Measurements from ENCODE around the gene PRRC2A.
"Not testable (repeated sequence)": the region's sequence is repeated elsewhere in the genome, so short reads cannot be mapped to it uniquely, and the experiment has no call there.

The PRRC2A gene

DNA sequence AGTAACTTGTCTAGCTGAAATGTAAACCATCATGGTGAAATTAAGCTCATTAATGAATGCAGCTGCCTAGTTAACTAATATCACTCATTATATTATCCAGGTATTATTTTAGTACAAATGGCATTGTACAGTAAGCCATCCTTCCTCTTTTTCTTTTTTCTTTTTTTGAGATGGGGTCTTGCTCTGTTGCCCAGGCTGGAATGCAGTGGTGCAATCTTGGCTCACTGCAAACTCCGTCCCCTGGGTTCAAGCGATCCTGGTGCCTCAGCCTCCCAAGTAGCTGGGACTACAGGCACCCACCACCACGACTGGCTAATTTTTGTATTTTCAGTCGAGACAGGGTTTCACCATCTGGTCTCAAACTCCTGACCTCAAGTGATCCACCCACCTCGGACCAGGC is 29.8 kb upstream of the PRRC2A start:
- H3K4me1 ChIP-seq (ENCODE audit: control insufficient read depth, insufficient read depth, low read length); POLR2A ChIA-PET; H3K9me3 ChIP-seq (ENCODE audit: control insufficient read depth, insufficient read depth, low read depth, low read length); H3K4me3 ChIP-seq (ENCODE audit: low read depth, low read length); H3K36me3 ChIP-seq (ENCODE audit: control insufficient read depth in 2 of 2, insufficient read depth in 1 of 2, low read length in 2 of 2); H3K27ac ChIP-seq (ENCODE audit: extremely low read depth, low read depth, low read length): not testable (repeated sequence)
- TF ChIP-seq ZNF121 (tag by site-specific recombination; IDR thresholded peaks at IDR 0.05): peak; percentile 83
- CTCF ChIA-PET: interaction anchor here (0.8 to 18.7 kb wide), 5 partner anchors 7 to 197 kb away, joined by 3 to 518 read pairs (median 5); partner anchors contain the start of genes ATP6V1G2 and NCR3

DNA sequence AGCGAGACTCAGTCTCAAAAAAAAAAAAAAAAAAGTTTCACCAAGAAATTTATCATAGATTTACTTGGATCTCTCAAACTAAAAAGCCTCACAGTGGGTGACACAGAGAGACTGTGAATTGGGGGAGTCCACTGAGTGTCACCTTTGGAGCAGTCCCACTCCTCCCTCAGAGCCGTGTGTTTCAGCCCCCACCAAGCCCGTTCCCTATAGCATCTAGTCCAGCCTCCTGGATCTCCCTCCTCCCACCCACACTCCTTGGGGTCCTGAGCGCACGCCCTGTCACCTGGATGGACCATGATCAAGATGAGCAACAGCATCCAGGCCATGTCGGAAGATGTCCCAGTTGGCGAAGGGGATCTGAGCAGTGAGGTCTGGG is 28.1 kb upstream of the PRRC2A start:
- Histone ChIP-seq H3K36me3 (ENCODE audit: control insufficient read depth in 2 of 2, insufficient read depth in 1 of 2, low read length in 2 of 2) (no peaks in the 10 kb centered on the region), H3K27ac (ENCODE audit: extremely low read depth, low read depth, low read length) (no peak overlapping the region), H3K9me3 (ENCODE audit: control insufficient read depth, insufficient read depth, low read depth, low read length) (no peaks in the 10 kb centered on the region), H3K4me1 (ENCODE audit: control insufficient read depth, insufficient read depth, low read length) (no peaks in the 10 kb centered on the region), H3K4me3 (ENCODE audit: low read depth, low read length) (no peak overlapping the region)
- ChIA-PET POLR2A (interaction anchor here (1.3 to 2.0 kb wide), 2 partner anchors 12 to 50 kb away, joined by 3 to 7 read pairs; partner anchors contain the start of gene DDX39B), CTCF (interaction anchor here (1.8 to 12.8 kb wide), 3 partner anchors 10 to 47 kb away, joined by 4 to 518 read pairs (median 431); partner anchors contain the start of genes ATP6V1G2, DDX39B, LST1 and LTB)
- TF ChIP-seq ZNF175 (tag by site-specific recombination; IDR thresholded peaks at IDR 0.05): no peak
- TF ChIP-seq ZNF626 (tag by site-specific recombination; IDR thresholded peaks at IDR 0.05): no peak
- TF ChIP-seq ZNF707 (tag by site-specific recombination; IDR thresholded peaks at IDR 0.05): no peak
- TF ChIP-seq REPIN1 (tag by site-specific recombination; IDR thresholded peaks at IDR 0.05; ENCODE audit: low read depth): no peak
- TF ChIP-seq ZNF211 (tag by site-specific recombination; IDR thresholded peaks at IDR 0.05; ENCODE audit: low read depth): no peak

DNA sequence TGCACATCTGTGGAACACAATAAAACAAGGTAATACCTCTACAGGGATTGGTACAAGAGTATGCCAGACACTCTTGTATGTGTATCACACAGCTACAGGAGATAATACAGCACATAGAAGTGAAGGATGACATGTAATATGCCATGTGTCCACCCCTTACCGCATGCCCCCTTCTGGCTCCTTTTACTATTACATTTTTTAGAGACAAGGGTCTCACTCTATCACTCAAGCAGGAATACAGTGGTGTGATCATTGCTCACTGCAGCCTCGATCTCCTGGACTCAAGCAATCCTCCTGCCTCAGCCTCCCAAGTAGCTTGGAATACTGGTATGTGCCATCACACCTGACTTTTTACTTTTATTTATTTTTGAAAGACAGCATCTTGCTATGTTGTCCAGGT is 23.5 kb upstream of the PRRC2A start:
- no peaks in the 10 kb centered on the region for H3K36me3 ChIP-seq (ENCODE audit: control insufficient read depth in 2 of 2, insufficient read depth in 1 of 2, low read length in 2 of 2)
- ChIA-PET POLR2A (interaction anchor here (1.1 to 1.3 kb wide), 2 partner anchors 50 to 55 kb away, joined by 3 to 5 read pairs; partner anchors contain the start of genes ATP6V1G2 and NFKBIL1), CTCF (interaction anchor here (0.5 to 12.8 kb wide), 25 partner anchors 11 to 1167 kb away, joined by 3 to 518 read pairs (median 7); partner anchors contain the start of genes ATP6V1G2, DDX39B, LST1 and LTA)
- no peaks in the 10 kb centered on the region for H3K4me1 ChIP-seq (ENCODE audit: control insufficient read depth, insufficient read depth, low read length)
- H3K27ac ChIP-seq (ENCODE audit: extremely low read depth, low read depth, low read length): no peak overlapping the region
- H3K9me3 ChIP-seq (ENCODE audit: control insufficient read depth, insufficient read depth, low read depth, low read length): no peaks in the 10 kb centered on the region
- no peak for TF ChIP-seq WT1 (tag by site-specific recombination; IDR thresholded peaks at IDR 0.05)
- TF ChIP-seq ZNF585B (tag by site-specific recombination; IDR thresholded peaks at IDR 0.05): no peak
- TF ChIP-seq, protein P1, sequence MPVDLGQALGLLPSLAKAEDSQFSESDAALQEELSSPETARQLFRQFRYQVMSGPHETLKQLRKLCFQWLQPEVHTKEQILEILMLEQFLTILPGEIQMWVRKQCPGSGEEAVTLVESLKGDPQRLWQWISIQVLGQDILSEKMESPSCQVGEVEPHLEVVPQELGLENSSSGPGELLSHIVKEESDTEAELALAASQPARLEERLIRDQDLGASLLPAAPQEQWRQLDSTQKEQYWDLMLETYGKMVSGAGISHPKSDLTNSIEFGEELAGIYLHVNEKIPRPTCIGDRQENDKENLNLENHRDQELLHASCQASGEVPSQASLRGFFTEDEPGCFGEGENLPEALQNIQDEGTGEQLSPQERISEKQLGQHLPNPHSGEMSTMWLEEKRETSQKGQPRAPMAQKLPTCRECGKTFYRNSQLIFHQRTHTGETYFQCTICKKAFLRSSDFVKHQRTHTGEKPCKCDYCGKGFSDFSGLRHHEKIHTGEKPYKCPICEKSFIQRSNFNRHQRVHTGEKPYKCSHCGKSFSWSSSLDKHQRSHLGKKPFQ (tag by site-specific recombination; IDR thresholded peaks at IDR 0.05): 0 out of 2 replicates have a peak, but pooled peaks have one; percentile 57
- TF ChIP-seq, protein P2, sequence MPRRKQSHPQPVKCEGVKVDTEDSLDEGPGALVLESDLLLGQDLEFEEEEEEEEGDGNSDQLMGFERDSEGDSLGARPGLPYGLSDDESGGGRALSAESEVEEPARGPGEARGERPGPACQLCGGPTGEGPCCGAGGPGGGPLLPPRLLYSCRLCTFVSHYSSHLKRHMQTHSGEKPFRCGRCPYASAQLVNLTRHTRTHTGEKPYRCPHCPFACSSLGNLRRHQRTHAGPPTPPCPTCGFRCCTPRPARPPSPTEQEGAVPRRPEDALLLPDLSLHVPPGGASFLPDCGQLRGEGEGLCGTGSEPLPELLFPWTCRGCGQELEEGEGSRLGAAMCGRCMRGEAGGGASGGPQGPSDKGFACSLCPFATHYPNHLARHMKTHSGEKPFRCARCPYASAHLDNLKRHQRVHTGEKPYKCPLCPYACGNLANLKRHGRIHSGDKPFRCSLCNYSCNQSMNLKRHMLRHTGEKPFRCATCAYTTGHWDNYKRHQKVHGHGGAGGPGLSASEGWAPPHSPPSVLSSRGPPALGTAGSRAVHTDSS (tag by site-specific recombination; IDR thresholded peaks at IDR 0.05): no peak
- TF ChIP-seq ZFP41 (tag by site-specific recombination; IDR thresholded peaks at IDR 0.05; ENCODE audit: borderline replicate concordance): no peak
- no peak for TF ChIP-seq ZNF169 (tag by site-specific recombination; IDR thresholded peaks at IDR 0.05)
- TF ChIP-seq PRDM1 (tag by site-specific recombination; IDR thresholded peaks at IDR 0.05): no peak
- peak; percentile 18; the same call in 1 of the 2 replicates for TF ChIP-seq ZNF654 (tag by site-specific recombination; IDR thresholded peaks at IDR 0.05; ENCODE audit: low read depth)
- TF ChIP-seq, protein P3, sequence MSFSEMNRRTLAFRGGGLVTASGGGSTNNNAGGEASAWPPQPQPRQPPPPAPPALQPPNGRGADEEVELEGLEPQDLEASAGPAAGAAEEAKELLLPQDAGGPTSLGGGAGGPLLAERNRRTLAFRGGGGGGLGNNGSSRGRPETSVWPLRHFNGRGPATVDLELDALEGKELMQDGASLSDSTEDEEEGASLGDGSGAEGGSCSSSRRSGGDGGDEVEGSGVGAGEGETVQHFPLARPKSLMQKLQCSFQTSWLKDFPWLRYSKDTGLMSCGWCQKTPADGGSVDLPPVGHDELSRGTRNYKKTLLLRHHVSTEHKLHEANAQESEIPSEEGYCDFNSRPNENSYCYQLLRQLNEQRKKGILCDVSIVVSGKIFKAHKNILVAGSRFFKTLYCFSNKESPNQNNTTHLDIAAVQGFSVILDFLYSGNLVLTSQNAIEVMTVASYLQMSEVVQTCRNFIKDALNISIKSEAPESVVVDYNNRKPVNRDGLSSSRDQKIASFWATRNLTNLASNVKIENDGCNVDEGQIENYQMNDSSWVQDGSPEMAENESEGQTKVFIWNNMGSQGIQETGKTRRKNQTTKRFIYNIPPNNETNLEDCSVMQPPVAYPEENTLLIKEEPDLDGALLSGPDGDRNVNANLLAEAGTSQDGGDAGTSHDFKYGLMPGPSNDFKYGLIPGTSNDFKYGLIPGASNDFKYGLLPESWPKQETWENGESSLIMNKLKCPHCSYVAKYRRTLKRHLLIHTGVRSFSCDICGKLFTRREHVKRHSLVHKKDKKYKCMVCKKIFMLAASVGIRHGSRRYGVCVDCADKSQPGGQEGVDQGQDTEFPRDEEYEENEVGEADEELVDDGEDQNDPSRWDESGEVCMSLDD (tag by site-specific recombination; IDR thresholded peaks at IDR 0.05): no peak
- no peak for TF ChIP-seq ZNF707 (tag by site-specific recombination; IDR thresholded peaks at IDR 0.05)
- TF ChIP-seq ZNF530 (tag by site-specific recombination; IDR thresholded peaks at IDR 0.05; ENCODE audit: low read depth): no peak
- no peak for TF ChIP-seq SP3 (tag by site-specific recombination; IDR thresholded peaks at IDR 0.05)
- TF ChIP-seq ZNF624 (tag by site-specific recombination; IDR thresholded peaks at IDR 0.05): no peak
- TF ChIP-seq, protein P4, sequence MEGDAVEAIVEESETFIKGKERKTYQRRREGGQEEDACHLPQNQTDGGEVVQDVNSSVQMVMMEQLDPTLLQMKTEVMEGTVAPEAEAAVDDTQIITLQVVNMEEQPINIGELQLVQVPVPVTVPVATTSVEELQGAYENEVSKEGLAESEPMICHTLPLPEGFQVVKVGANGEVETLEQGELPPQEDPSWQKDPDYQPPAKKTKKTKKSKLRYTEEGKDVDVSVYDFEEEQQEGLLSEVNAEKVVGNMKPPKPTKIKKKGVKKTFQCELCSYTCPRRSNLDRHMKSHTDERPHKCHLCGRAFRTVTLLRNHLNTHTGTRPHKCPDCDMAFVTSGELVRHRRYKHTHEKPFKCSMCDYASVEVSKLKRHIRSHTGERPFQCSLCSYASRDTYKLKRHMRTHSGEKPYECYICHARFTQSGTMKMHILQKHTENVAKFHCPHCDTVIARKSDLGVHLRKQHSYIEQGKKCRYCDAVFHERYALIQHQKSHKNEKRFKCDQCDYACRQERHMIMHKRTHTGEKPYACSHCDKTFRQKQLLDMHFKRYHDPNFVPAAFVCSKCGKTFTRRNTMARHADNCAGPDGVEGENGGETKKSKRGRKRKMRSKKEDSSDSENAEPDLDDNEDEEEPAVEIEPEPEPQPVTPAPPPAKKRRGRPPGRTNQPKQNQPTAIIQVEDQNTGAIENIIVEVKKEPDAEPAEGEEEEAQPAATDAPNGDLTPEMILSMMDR (tag by site-specific recombination; IDR thresholded peaks at IDR 0.05): peak; percentile 35; the same call in 1 of the 2 replicates
- TF ChIP-seq ZNF121 (tag by site-specific recombination; IDR thresholded peaks at IDR 0.05): peak; percentile 34; the same call in 1 of the 2 replicates
- no peak overlapping the region for H3K4me3 ChIP-seq (ENCODE audit: low read depth, low read length)
